ENCODE results near the gene UFSP2.
A peak's percentile ranks its signal among the peaks of the same experiment; 100 is the strongest.

Gene UFSP2, protein sequence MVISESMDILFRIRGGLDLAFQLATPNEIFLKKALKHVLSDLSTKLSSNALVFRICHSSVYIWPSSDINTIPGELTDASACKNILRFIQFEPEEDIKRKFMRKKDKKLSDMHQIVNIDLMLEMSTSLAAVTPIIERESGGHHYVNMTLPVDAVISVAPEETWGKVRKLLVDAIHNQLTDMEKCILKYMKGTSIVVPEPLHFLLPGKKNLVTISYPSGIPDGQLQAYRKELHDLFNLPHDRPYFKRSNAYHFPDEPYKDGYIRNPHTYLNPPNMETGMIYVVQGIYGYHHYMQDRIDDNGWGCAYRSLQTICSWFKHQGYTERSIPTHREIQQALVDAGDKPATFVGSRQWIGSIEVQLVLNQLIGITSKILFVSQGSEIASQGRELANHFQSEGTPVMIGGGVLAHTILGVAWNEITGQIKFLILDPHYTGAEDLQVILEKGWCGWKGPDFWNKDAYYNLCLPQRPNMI

DNA sequence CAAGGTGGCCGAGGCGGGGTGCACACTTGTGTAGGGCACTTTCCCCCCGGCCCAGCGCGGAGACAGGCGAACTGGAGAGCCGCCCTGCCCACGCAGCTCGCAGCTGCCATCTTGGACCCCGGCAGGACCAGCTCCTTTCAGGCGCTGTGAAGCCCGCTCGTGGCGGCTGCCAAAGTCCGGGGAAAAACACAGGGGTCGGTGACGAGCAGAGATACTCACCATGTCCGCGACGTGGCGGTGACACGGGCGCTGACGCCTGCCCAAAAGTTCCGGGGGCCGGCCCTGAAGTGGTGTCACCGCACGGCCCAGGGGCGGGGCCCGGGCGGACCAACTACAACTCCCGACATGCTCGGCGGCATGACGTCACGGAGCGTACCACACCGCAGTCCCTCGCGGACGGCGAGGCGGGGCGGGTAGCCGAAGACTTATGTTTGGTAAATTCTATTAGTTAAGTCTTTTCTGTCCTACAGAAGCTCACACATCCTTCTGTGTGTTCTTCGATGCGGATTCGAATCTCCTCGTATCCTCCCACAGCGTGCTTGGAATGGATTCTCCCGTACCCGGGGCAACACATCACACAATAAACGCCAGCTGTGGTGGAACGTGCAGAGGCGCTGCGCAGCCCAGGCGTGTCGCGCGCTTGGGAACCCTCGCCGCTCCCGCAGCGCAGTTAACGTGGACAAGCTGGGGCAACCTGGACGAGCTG lies at the start of gene UFSP2:
TSS of gene UFSP2 (minus strand) at position 318 of the 706 bp plus-strand sequence. CDS start at position 222, 96 bp downstream.
- peak; percentile 88 to 94 for DNase-seq

DNA sequence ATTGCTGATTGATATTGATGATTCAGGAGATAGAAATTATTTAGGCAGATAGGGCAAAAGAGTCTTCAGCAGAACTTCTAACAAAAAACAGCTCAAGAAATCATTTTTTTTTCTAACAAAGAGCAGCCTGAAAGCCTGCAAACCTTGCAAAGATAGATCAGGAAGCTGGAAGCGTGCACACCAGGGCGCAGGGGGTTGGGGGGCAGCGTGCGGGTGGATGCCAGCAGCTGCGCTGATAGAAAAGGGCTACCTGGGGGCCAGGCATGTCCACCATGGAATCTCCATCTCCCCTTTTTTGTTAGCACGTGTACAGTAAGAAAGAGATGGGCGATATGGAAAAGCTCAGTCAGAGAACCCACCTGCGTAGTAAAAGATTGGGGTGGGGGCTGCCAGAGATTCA lies 47.5 kb upstream of the UFSP2 start:
- DNase-seq, result no peak

DNA sequence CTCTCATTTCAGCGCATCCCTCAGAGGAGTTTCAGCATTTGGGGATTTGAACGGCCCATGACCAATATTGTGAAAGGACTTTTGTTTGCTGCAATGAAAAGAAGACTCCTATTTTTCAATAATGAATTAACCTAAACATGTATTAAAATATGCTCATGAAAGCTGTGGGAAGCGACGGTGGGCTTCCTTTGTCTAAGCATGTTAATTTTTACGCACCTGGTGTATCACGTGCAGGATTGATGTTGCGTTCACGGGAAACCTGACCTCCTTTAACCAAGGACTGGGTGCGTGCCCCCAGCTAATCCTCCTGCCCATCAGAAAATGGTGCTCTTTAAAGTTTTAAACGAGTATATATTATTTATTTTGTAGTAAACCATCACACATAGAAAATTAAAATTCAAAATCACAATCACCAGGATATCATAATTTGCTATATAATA lies 46.4 kb upstream of the UFSP2 start:
- no peak for DNase-seq

DNA sequence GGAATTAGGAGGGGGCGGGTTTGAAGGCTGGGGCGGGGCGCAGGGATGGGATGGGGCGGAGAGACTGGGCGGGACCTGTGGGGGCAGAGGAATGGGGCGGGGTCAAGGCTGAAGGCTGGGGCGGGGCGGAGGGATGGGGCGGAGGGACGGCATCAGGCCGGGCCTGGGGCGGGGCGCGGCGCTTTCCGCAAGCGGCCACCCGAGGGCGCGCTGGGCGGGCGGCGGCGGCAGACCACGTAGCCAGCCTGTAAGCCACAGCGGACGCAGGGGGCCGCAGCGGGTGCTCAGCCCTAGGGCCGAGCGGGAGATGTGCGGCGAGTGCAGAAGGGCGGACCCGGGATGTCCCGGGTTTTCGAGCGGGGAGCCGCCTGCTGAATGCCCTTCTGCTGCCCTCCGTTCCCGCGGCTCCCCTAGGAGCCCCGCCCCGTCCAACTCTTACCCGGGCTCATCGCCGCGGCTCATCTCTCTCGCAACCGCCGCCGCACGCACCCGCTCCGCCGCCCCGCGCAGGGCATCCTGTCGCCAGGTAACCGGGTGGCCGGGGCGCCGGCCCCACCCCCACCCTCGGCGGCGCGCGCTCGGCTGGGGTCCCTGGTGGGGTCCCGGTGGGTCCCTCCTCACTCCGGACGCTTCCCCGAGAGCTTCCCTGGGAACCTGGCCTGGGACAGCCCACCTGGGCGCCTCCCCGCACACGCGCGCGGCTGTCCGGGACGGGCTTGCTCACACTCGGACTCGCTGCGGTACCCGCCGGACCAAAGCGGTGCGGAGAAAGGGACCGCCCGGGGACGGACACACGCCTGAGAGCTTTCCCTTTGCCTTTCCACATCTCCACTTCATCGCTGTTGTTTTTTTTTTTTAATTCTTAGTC lies 45.7 kb upstream of the UFSP2 start, which contains the start of gene CCDC110:
TSS of gene CCDC110 (minus strand) at position 499 of the 868 bp plus-strand sequence. CDS start at position 449, 50 bp downstream.
- DNase-seq, result peak; percentile 89 to 92

DNA sequence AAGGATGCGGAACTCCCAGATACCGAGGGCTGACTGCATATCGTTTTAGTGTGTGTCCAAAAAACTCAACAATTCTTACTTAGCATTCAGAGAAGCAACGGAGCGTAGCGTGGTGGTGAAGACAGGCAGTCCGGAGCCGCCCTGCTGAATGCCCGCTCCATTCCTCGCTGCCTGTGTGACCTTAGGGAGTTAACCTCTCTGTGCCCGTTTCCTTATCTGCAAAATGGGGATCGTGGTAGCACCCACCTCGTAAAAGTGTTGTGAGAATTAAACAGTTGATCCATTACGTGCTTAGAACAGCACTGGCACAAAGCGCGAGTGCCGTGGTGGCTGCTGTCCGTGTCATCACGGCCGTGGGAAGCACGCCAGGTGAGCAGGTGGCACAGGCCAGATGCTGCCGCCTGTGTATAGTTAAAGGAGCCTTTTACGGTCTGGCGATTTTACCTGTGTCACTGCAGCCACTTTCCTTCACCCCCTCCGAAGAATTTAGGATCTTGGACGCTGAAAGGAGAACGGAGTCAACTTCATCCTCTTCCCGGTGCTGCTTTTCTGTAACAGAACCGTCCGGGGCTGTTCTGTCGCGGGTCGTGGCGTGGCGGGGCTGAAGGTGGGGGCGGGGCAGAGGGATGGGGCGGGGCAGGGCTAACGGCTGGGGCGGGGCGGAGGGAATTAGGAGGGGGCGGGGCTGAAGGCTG lies 44.9 kb upstream of the UFSP2 start:
- DNase-seq, result peak; percentile 36 to 62

DNA sequence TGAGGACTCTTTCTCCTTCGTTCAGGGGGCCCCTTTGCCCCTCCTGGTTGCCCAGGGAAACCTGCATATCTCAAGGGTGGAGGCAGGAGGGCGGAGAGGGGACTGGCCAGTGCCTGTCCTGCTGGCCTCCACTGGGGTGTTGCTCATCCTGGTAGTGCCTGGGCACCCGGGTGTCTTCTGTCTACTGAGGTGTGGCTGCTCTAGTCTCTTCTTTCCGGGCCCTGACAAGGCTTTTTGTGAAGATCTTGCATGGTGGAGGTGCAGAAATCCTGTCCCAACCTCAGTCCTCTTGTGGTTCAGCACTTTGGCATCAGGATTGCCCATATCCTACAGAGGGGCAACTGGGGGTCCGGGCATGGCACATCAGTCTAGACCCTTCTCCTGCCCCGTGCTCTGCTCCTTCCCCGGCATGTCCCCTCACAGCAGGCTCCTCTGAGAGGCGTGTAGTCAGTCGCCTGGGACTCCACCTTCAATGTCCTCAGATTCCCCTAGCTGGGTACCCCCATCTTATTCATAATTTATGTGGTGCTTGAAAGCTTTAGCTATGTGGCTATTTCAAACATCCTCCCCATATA lies 43.9 kb upstream of the UFSP2 start:
- DNase-seq, result no peak

DNA sequence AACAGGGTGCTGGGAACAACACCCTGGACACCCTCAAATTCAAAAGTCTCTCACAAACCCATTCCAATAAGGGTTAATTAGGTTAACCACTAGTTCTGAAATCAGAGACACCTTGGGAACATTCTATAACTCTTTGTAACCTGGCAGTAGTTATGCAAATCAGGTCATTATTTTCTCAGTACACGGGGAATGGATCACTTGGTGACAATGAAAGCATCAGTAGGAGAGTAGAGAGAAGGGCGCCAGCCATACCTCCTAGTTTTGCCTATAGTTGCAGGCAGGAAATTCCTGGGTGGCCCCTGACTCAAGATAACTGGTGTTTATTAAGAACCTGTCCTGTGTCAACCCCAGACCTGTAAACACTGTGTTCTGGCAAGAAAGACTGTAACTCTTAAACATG lies 43.2 kb upstream of the UFSP2 start:
- DNase-seq, result no peak

DNA sequence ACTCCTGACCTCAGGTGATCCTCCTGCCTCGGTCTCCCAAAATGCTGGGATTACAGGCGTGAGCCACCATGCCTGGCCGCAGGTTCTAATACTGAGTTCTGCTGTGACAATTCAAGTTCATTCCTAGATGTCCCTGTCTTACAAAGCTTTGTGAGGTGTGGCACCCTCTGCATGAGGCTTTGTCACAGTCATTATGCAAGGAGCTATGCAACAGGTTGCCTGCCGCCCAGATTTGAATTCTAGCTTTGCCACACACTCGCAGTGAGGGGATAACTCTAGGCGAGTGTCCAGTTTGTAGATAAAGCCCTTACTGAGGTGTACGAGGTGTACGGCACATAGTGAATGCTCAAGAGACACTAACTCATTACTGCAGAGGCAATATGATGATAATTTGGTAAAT lies 42.2 kb upstream of the UFSP2 start:
- no peak for DNase-seq

DNA sequence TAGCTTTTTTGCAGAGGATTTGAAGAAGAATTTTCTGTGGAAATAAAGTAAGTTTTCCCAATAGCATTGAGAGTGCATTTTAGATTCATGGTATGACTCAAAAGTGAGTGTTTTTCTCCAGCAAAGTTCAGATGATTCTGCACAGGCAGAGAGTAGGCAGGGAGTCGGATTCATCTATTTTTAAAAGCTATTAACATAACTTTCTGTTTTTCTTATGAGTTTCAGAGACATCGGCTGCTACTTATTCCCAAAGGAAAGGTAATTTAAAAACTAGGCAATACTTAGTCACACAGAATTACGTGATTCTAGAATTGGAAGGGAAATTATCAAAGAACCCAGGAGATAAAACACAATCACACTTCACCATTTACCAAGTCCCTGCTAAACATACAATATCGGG lies 41.3 kb upstream of the UFSP2 start:
- no peak for DNase-seq

DNA sequence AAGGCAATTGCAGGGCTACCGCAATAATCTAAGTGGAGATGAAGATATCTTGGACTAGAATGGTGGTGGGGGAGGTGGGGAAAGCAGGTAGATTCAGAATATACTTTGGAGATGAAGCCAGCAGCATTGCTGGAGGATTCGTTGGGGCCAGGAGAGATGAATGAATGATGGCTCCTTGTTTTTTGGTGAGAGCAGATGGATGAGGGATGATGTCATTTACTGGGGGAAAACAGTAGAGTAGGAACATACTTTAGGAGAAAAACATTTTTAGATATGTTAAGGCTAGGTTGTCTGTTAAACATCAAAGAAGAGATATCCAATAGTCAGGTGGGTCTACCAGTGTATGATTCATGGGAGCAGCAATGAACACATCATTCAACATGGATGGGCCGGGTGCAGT lies 39.9 kb upstream of the UFSP2 start:
- no peak for DNase-seq

DNA sequence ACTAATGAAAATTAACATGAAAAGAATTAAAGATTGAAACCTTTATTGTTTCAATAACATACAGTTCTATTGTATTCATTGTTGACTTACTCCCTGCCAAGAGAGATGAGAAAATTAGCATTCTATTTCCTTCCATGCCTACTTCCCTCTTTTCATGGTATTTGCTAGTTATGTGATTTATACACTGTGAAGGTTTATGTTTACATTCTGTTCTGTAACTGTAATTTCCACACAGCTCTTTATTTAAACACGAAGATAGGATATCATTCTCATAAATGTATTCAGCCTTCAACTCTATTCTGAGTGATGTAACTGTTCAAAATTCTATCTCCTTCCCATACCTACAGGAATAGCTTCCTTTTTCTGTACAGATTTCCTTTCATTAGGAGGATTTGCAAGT lies 39.1 kb upstream of the UFSP2 start:
- no peak for DNase-seq

DNA sequence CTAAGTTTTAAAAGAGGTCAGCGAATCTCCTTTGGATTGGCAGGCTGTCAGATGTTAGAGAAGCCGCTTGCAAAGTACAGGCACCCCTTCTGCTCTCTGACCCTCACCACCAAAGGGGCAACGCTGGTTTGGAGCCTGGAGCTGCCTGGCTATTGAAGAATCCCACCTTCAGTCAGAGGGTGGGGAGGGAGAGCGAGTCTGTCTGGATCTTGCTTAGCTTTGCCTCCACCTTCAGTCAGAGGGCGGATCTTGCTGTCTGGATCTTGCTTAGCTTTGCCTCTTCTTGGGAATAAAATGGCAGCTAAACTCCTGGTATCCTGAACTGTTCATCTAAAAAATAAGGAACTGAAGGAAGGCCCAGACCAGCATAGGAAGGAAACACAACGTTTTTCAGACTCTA lies 38.4 kb upstream of the UFSP2 start:
- DNase-seq, result no peak

DNA sequence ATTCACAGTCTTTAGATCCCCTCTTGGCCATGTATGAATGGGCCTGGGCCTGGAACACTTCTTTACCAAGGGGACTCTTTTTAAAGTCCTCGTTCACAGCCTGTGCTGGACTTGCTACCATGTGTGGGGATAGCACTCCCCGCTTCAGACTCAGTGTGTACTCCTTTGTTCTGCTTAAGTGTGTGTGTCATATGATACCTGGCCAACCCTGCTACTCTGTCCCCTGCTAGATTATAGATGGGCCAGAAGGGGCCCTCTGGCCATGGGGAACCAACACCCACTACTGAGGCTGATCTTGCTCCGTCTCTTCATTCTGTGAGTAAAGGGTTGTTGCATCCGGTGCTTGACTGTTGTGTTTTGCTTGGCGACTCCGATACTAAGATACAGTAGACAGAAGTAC lies 37.8 kb upstream of the UFSP2 start:
- no peak for DNase-seq

DNA sequence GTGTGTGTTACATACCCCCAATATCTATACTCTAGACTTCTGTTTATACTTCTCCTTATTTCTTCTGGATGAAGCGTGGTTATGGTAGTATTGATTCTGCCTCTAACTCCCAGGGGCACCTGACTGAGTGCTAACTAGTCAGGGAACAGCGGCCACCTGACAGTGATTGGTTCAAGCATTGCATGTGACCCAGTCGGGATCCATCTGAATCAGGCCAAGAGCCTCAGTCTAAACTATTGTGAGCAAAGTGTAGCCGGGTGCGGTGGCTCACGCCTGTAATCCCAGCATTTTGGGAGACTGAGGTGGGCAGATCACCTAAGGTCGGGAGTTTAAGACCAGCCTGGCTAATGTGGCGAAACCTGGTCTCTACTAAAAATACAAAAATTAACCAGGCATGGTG lies 35.8 kb upstream of the UFSP2 start:
- no peak for DNase-seq

DNA sequence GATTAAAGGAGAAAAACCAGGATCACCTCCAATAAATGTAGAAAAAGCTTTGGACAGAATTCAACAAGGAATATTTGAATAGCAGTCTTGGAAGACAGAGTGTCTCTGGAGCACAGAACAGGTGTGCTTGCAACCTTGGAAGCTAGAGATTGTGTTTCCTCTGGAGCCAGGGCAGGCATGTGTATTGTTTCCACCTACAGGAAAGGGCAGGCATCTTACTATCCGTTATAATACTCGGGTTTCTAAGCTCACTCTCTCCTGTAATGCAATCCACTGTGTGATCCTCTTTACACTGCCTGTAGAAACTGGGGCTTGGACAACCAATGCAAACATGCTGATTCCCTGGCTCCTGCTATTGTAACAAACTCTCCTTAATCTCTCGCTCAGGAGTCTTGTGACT lies 31.4 kb upstream of the UFSP2 start:
- DNase-seq, result no peak

DNA sequence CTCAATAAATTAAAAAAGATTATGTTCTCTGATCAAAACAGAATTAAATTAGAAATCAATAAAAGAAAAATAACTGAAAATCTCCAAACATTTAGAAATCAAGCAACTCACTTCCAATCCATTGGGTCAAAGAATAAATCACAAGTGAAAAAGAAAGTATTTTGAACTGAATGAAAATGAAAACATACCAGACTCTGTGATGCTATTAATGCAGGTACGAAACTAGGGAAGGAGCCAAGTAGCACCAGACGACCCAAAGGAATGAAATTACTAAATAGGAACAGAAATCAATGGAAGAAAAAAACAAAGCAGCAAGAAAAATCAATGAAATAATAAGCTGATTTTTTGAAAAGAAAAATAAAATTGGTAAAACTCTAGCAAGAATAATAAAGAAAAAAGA lies 30.4 kb upstream of the UFSP2 start:
- no peak for DNase-seq

DNA sequence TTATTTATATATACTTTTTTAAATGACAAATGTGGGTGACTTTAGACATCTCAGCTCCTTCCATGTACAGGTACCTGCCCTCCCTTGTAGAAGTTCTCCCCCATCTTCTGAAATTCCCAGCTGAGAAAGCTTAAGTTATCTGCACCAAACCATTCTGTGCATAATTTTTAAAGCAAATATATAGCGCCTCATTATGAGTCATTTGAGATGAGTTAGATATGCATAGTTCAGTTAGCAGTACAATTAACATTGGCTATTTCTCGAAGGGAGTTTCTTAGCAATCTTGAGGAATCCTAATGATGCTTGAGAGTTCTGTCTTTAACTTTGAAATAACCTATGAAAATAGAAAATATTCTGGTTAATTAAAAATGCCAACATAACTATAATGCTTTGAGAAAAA lies 19.4 kb upstream of the UFSP2 start:
- no peak for DNase-seq

DNA sequence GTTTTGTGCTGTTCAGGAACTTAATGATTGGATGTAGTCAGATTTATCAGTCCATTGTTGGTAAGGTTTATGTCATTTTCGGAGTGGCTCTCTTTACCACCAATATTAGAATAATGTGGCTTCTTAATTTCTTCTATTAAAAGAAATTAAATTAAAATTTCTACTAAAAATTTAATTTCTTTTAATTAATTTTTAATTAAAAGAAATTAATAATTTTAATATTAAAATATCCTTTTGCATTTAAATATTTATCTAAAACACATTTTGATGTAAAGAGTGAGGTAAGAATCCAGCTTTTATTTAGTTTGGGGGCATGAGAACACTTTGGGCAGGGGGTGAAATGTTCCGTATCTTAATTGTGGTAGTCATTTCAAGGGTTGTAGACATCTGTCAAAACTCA lies 15.7 kb upstream of the UFSP2 start:
- DNase-seq, result no peak

DNA sequence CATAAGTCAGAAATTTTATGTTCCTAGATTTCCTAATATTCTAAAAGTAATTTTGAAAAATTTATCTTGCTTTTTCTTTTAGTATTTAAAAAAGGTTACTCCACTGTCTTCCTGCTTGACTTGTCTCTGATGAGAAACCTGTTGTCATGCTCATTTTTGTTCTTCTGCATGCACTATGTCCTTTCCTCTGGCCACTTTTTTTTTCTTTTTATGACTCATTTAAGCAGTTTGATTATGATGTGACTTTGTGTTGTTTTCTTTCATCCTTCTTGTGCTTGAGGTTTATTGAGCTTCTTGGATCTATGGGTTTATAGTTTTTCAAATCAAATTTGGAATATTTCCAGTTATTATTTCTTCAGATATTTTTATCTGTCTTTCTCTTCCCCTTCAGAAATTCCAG lies 12.0 kb upstream of the UFSP2 start:
- DNase-seq, result no peak

DNA sequence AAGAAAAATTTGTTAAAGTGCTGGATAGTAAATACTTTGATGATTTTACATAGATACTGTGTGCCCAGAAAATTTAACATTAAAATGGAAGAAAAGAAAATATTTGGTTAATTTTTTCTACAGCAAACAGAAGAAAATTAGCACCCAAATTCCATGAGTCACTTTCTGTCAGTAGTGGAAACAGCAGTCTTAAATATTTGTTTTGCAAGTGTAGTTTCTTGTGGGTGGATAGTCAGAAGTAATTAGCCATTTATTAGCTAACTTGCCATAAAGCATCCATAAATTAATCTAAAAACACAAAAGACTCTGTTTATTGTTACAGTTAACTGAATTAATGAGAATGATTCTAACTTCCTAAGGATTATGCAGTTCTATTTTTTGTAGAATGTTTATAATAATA lies 9.7 kb upstream of the UFSP2 start:
- no peak for DNase-seq

DNA sequence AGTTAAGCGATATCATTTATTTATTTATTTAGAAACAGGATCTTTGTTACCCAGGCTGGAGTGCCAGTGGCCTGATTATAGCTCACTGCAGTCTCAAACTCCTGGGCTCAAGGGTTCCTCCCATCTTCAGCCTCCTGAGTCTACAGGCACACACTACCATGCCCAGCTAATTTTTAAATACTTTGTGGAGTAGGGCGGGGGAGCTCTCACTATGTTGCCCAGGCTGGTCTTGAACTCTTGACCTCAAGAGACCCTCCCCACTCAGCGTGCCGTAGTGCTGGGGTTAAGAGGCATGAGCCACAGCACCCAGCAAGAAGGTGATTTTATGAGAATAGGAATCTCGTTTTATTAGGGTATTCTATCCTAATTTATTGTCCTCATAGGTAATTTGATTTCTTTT lies 3.9 kb upstream of the UFSP2 start:
- no peak for DNase-seq
